Left lobe of liver (tissue), 2 donors: ENCODE measurements around the gene ZNF616. TPM values are rescaled to one million over a fixed set of nuclear protein-coding genes. Genes with fewer than 3 reads are reported as not detected.
"Not testable (repeated sequence)": the region's sequence is repeated elsewhere in the genome, so short reads cannot be mapped to it uniquely, and the experiment has no call there.

ENCODE experiments used
- ATAC-seq: fragments of 200-7000 bp; cut with Tn5 transposase; one replicate; pipeline ENCODE4 v1.9.1; 2020; ENCODE audit warnings: mild to moderate bottlenecking, moderate library complexity
- DNase-seq: peaks from one replicate; pipeline ENCODE4 v3.0.0-alpha.2; 2020; ENCODE audit warnings: low spot score
- total RNA-seq: library from RNA; stranded (reverse); gene quantifications from one replicate; pipeline ENCODE4 v1.2.1, GENCODE V29; 2021
- donor health status: DM: no; HTN: no; CAD: no; lungs with moderate emphysema.
- donor health status: DM: no; HTN: yes; CAD: no.

The ZNF616 gene
- total RNA-seq, 1 donor from 2014 or later, result 3.9 TPM

DNA sequence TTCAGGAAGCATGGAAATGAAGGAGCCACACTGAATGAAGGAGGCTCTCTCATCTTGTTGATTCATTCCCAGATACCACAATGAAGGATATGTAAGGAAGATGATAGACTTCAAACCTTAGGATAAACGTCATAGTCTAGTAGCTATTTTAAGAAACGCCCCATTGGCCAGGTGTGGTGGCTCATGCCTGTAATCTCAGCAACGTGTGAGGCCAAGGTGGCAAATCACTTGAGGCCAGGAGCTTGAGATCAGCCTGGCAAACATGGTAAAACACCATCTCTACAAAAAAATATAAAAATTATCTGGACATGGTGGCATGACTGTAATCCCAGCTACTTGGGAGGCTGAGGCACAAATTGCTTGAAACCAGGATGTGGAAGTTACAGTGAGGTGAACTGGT is 27.1 kb downstream of the ZNF616 start:
- ATAC-seq, result no peak
- no peak for DNase-seq

- no peak for DNase-seq
- no peak for ATAC-seq
Measured at GRCh38 chr19:52110780-52111179, 29.0 kb downstream of the ZNF616 start.

DNA sequence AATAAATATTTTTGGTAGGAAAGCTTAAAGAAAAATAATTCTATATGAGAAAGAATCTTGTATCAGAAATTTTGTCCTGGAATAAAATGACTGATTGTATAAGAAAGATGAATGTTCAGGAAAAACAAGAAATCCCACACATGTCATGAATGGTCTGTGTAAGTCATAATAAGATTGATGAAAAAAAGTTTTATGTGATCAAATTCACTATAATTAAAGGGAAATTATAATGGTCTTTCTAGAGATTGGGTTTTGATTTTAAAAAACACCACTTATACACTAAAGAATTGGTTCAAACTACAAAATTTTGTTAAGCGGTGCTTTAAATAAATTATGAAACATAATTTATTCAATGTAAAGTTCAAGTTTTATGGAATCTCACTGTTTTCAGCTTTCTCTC is 37.0 kb downstream of the ZNF616 start:
- no peak for ATAC-seq
- no peak for DNase-seq

- ATAC-seq (no peak), DNase-seq (no peak)
Measured at GRCh38 chr19:52101866-52102562, 37.7 kb downstream of the ZNF616 start.

GRCh38 chr19:52099497-52100138 is 40.1 kb downstream of the ZNF616 start:
- ATAC-seq, result no peak
- DNase-seq, result no peak

GRCh38 chr19:52096416-52096815 is 43.3 kb downstream of the ZNF616 start:
- DNase-seq, ATAC-seq: not testable (repeated sequence)

DNA sequence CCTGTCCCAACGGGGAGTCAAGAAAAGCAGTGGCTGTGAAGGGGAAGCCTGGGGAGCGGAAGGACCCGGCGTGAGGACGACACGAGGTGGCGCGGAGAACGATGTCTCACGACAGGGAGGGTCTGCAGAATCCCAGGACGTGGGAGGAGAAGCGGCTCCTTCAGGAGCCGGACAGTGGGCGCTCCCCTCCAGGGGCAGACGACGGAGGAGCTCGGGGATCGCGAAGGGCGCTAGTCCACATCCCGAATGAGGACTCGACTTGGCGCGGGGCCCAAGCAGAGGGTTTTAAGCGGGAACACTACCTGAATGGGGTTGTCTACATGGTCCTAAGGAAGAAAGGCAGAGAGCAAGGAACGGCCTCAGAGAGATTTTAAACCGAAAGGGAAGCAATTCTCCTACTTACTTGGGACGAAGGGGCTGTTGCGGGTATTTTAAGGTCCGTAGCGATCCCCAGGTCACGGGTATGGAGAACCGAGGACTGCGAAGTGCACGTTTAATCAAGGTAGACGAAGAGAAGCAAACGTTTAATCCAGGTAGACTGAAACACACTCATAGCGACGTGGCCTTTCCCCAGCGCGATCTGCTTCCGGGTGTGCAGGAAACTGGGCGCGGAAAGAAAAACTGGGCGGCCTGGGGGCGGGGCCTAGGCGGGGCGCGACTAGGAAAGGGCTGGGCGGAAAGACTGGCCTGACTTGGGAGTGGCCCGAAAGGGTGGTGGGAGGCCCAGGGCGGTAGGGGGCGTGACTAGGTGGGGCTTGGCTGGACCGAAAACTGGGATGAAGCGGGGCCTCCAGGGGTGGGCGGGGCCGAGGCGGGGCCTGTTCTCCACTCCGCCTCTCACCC is 44.3 kb downstream of the ZNF616 start, which contains the start of gene ZNF841:
Gene ZNF841 (minus strand): TSS at position 594 of the 843 bp plus-strand sequence. CDS start 10,964 bp downstream, outside the sequence.
- peak; percentile 91 for DNase-seq
- ATAC-seq, result peak; percentile 99

DNA sequence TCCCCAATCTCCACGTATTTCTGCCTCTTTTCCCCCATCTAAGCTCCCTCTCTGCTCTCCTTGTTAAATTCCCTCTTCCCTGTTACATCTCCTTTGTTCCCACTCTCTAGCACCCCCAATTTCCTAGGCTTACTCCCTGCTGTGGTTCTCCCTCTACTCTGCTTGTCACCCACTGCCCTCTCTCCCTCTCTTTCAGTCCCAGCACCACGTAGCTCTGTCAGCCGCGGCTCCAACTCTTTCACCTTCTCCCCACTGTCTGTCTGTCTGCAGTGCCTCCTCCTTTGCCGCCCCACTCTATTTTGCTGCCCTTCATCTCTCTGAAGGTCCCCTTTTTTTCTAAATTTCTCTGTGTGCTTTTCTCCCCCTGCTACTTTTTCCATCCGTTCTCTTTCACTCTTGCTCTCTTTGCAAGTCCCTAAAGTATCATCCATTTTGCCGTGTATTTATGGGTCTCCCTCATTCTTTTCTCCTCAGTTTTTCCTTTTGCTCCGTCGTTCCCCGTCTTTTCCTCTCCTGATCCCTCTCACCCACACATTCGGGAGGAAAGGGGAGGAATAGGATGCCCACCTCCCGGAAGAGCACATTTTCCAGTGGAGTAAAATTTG is 45.1 kb downstream of the ZNF616 start:
- ATAC-seq (no peak), DNase-seq (no peak)

DNA sequence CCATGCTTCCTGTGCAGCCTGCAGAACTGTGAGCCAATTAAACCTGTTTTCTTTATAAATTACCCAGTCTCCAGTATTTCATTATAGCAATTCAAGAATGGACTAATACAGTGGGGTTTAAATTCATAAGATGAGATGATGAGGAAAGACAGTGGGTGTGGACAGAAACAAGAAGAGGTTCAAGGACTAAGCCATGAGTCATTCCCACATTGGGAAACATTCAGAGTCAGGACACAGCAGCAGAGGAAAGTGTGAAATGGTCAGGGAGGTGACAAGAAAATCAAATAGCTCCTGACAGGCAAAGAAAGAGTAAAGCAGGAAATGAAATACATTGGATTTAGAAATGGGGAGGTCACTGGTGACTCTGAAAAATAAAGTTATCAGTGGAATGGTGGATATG is 53.3 kb downstream of the ZNF616 start:
- DNase-seq (no peak), ATAC-seq (no peak)

GRCh38 chr19:52070496-52070895 is 69.2 kb downstream of the ZNF616 start:
- ATAC-seq (no peak), DNase-seq (no peak)

DNA sequence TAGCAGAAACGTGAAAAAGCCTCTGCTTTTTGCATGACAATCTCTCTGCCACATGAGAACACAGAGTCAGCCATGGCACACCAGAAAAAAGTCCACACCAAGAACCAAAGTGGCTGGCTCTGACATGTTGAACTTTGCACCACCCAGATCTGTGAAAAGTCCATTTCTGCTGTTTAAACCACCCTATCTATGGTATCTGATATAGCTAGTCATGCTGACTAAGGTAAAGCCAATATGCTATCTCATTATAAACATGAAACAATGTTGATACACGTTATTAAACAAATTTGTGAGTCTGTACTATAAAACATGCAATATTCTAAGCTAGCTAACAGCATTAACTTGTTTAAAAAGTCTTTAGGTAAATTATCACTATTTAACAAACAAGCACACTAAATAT is 70.1 kb downstream of the ZNF616 start:
- no peak for ATAC-seq
- DNase-seq, result no peak

GRCh38 chr19:52066258-52066863 is 73.4 kb downstream of the ZNF616 start:
- ATAC-seq (no peak), DNase-seq (no peak)

DNA sequence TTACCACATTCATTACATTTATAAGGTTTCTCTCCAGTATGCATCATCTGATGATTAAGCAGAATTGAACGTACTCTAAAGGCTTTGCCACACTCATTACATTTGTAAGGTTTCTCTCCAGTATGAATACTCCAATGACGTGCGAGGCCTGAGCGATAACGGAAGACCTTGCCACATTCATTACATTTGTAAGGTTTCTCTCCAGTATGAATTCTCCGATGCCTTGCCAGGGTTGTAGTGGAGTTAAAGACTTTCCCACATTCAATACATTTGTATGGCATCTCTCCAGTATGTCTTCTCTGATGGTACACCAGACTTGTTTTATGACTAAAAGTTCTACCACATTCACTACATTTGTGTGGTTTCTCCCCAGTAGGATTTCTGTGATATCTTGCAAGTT is 74.3 kb downstream of the ZNF616 start:
- no peak for ATAC-seq
- DNase-seq, result no peak

Other genes with a start within 250 kb of the ZNF616 start
- 2.7 TPM for gene ZNF649, start 234.9 kb downstream of the ZNF616 start, total RNA-seq
- gene ZNF613, start 212.5 kb downstream of the ZNF616 start, total RNA-seq, result 1.5 TPM
- gene ZNF350, start 153.1 kb downstream of the ZNF616 start, total RNA-seq, result 2.7 TPM
- 4.4 TPM for gene ZNF615, start 131.7 kb downstream of the ZNF616 start, total RNA-seq
- 0.96 TPM for gene ZNF614, start 111.6 kb downstream of the ZNF616 start, total RNA-seq
- 3.0 TPM for gene ZNF432, start 91.1 kb downstream of the ZNF616 start, total RNA-seq
- gene ZNF841, start 44.2 kb downstream of the ZNF616 start, total RNA-seq, result 5.5 TPM
- 2.6 TPM for gene ZNF836, start 31.7 kb upstream of the ZNF616 start, total RNA-seq
- 68.4 TPM for gene PPP2R1A, start 50.1 kb upstream of the ZNF616 start, total RNA-seq
- 5.5 TPM for gene ZNF766, start 129.6 kb upstream of the ZNF616 start, total RNA-seq
- 4.6 TPM for gene ZNF480, start 157.2 kb upstream of the ZNF616 start, total RNA-seq
- not detected for gene ZNF610, start 196.3 kb upstream of the ZNF616 start, total RNA-seq
- 0.70 TPM for gene ZNF880, start 230.0 kb upstream of the ZNF616 start, total RNA-seq